ENCODE measurements around the gene ZSCAN23. TPM values are rescaled to one million over a fixed set of nuclear protein-coding genes. Genes with fewer than 3 reads are reported as not detected.

The ZSCAN23 gene
- total RNA-seq, 1 experiment from 2014 or later, result 2.9 TPM

GRCh38 chr6:28410767-28411166 lies 32.5 kb downstream of the ZSCAN23 start:
- Histone ChIP-seq H3K79me2 (ENCODE audit: insufficient read depth, low read length) (no peaks in the 10 kb centered on the region), H3K27ac (ENCODE audit: insufficient read length, low read depth, low read length) (no peak overlapping the region), H2AFZ (ENCODE audit: low read length) (no peak overlapping the region), H3K14ac (ENCODE audit: insufficient read depth, low read length) (no peak overlapping the region), H3T11ph (ENCODE audit: low read length) (no peak overlapping the region), H4K91ac (ENCODE audit: insufficient read length, low read depth, low read length) (no peak overlapping the region), H3K27me3 (ENCODE audit: insufficient read depth, low read length) (no peaks in the 10 kb centered on the region), H3K4me2 (ENCODE audit: insufficient read depth, insufficient read length, low read length) (no peak overlapping the region), H3K9ac (ENCODE audit: extremely low read depth, insufficient read length, low read length) (no peak overlapping the region), H2BK120ac (ENCODE audit: low read depth, low read length, poor library complexity, severe bottlenecking) (no peak overlapping the region), H3K23me2 (ENCODE audit: insufficient read length, low read depth, low read length, poor library complexity, severe bottlenecking) (no peaks in the 10 kb centered on the region), H3K18ac (ENCODE audit: insufficient read length, low read depth, low read length) (no peak overlapping the region), H2BK12ac (ENCODE audit: insufficient read length, low read depth, low read length) (no peak overlapping the region), H3K23ac (ENCODE audit: insufficient read length, low read depth, low read length) (no peak overlapping the region), H2BK5ac (ENCODE audit: insufficient read length, low read length) (no peak overlapping the region), H4K5ac (ENCODE audit: insufficient read length, low read depth, low read length) (no peak overlapping the region), H3K56ac (ENCODE audit: insufficient read length, low read depth, low read length) (no peak overlapping the region), H2BK15ac (ENCODE audit: low read depth, low read length) (no peak overlapping the region), H3K79me1 (ENCODE audit: insufficient read depth, low read depth, low read length, poor library complexity, severe bottlenecking) (no peaks in the 10 kb centered on the region), H2BK20ac (ENCODE audit: low read depth, low read length, poor library complexity, severe bottlenecking) (no peak overlapping the region), H4K8ac (replicated peaks; ENCODE audit: insufficient read length, low read depth, low read length) (no peak overlapping the region), H3K9me3 (ENCODE audit: control insufficient read depth, low read depth, low read length) (no peaks in the 10 kb centered on the region), H4K20me1 (ENCODE audit: control insufficient read depth, insufficient read depth, insufficient read length) (no peaks in the 10 kb centered on the region), H2AK5ac (ENCODE audit: insufficient read length, low read length) (no peak overlapping the region), H3K4ac (ENCODE audit: low read depth, low read length) (no peak overlapping the region), H3K4me1 (ENCODE audit: insufficient read depth, low read length) (no peaks in the 10 kb centered on the region)
- H3K36me3 Mint-ChIP-seq (ENCODE audit: insufficient read depth in 1 of 3, low read depth in 3 of 3), result no peaks in the 10 kb centered on the region
- H3K27ac Mint-ChIP-seq, result no peak overlapping the region
- no peak for TF ChIP-seq CTCF (conservative IDR thresholded peaks at IDR 0.05)
- no peaks in the 10 kb centered on the region; a peak in 2 of 5 replicates for H3K9me3 Mint-ChIP-seq
- no CpG with 5 or more reads among the region's 2 CpGs for WGBS (ENCODE audit: extremely low coverage, insufficient read length, low lambda C conversion rate)
- no peaks in the 10 kb centered on the region for H3K4me1 Mint-ChIP-seq
- no peak overlapping the region for H3K4me3 Mint-ChIP-seq
- H3K27me3 Mint-ChIP-seq (ENCODE audit: low read depth), result peaks cover 6% of the 10 kb centered on the region
- no peak for DNase-seq

Measured in H9 (cell line).